Measurements from ENCODE around the gene NR6A1. TPM values are rescaled to one million over a fixed set of nuclear protein-coding genes. Genes with fewer than 3 reads are reported as not detected.

Gene NR6A1
- polyA plus RNA-seq, 2 of the 4 experiments (the other 2 are of a cell fraction), result 1.7 to 3.3 TPM

DNA sequence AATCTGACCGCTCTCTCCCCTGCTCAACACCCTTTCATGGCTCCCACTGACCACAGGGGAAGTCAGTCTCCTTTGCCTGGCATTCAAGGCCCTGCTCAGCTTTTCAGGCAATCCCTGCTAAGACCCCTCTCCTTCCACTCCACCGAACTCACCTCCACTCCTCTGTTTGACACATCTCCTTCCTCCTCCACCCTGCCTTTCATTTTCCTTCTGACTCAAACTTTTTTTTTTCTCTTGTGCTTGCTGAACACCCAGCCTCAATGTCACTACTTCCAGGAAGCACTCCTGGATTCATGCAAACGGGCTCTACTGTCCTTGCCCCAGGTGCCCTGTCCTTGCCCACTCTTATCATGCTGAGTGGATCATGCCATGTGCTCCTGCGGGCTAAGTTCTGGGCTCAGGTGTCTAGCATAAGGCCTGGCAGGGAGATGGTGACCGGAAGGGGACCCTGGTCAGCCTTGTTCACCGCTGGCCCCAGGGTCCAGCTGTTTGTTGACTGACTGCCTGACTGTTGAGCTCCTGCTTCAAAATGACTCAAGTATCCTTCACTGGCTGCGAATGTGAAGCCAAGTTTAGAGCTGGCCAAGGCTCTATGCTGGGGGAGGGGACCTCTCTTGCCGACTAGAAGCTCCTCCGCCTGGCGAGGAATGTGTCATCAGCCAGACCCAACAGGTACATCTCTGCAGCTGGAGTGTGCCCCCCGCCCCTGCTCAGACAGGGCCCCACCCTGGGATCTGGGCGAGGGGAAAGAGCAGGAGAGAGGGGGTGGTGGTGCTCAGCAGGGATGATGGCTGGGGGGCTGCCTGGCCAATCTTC lies 270.1 kb downstream of the NR6A1 start:
- no peak for TF ChIP-seq CBX8 (IDR thresholded peaks at IDR 0.05)
- no peak for TF ChIP-seq FOSL2 (IDR thresholded peaks at IDR 0.05)
- TF ChIP-seq FOSL2 (CRISPR knock-in tag; IDR thresholded peaks at IDR 0.05), result no peak
- peak; percentile 79 for TF ChIP-seq ZFP36 (IDR thresholded peaks at IDR 0.05; ENCODE audit: borderline replicate concordance, partially characterized antibody)
- no peak for TF ChIP-seq RCOR1 (IDR thresholded peaks at IDR 0.05; ENCODE audit: low read depth, low read length)
- no peak overlapping the region for H3K27ac ChIP-seq
- no peak overlapping the region for H3K4me3 ChIP-seq
- FAIRE-seq (no peak), ATAC-seq (no peak), DNase-seq (ENCODE audit: low read depth in 1 of 2, low spot score in 1 of 2) (no peak)
- 0 out of 3 replicates have a peak, but pooled peaks cover 3% of the 10 kb centered on the region for H3K4me1 ChIP-seq
- ChIA-PET CTCF (interaction anchor here (0.5 to 3.0 kb wide), 7 partner anchors 9 to 359 kb away, joined by 3 to 16 read pairs (median 3); no protein-coding TSS in a partner anchor), POLR2A (no interaction called here)
- WGBS (ENCODE audit: missing lambda C conversion rate), result 36% methylated on average over 10 of the region's 12 CpGs
- H3K4me2 ChIP-seq, result no peak overlapping the region
- no peaks in the 10 kb centered on the region for H3K9me3 ChIP-seq

DNA sequence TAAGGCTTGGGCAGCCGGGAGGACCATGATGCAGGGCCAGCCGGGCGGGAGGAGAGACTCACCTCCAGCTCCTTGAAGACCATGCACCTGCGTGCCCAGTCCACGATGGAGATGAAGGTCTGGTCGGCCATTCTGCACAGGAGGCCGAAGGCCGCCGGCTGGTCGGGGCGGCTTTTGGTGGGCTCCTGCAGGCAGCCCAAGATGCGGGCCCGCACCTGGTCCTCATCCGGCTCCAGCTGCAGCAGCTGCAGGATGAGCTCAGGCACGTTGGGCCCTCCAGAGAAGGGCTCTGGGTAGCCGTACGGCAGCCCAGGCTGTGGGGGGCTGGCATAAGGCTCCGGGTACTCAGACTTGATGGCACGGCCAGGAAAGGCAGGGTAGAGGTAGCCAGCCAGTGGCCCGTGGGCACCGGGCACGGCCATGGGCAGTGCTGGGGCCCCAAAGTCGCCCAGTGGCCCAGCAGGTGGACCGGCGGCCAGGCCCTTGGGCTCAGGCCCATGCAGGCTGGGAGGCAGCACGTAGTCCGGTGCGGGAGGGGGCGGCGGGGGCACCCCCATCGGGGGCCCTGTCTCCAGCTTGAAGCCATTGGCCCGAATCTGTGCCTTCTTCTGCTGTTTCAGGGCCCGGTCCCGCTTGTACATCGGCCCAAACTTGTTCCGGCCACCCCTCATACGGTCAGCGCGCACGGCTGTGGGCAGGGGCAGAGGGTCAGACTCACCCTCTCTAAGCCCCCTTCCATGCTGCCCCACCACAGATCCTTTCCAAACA lies 270.9 kb downstream of the NR6A1 start:
- 69% methylated on average over 25 of the region's 40 CpGs for WGBS (ENCODE audit: missing lambda C conversion rate)
- CTCF ChIA-PET, result interaction anchor here (0.5 to 1.3 kb wide), 4 partner anchors 10 to 360 kb away, joined by 3 to 4 read pairs (median 4); no protein-coding TSS in a partner anchor
- TF ChIP-seq, protein P1, sequence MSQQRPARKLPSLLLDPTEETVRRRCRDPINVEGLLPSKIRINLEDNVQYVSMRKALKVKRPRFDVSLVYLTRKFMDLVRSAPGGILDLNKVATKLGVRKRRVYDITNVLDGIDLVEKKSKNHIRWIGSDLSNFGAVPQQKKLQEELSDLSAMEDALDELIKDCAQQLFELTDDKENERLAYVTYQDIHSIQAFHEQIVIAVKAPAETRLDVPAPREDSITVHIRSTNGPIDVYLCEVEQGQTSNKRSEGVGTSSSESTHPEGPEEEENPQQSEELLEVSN (IDR thresholded peaks at IDR 0.05; ENCODE audit: borderline replicate concordance, low read depth), result no peak
- Histone ChIP-seq H3K27ac (no peak overlapping the region), H3K4me2 (no peak overlapping the region), H3K9me3 (no peaks in the 10 kb centered on the region), H3K4me3 (no peak overlapping the region), H3K4me1 (0 out of 3 replicates have a peak, but pooled peaks cover 3% of the 10 kb centered on the region)
- ATAC-seq (no peak), FAIRE-seq (no peak), DNase-seq (ENCODE audit: low read depth in 1 of 2, low spot score in 1 of 2) (no peak)
- POLR2A ChIA-PET, result no interaction called here

DNA sequence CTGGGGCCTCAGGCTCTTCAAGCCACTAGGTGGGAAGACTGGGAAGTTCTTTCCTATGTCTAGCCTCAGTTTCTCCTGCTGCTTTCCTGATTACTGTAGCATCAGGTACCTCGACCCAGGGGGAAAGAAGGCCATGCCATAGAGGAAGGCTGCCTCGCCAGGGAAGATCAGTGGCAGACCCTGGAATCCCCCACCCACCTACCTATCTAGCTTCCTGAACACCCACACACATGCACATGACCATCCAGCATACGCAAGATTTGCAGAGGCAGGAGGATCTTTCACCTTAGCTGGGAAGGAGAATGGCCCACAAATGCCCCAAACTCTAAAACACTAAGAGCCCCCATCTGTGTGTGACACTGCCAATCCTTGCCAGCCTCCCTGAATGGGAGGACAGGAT lies 271.9 kb downstream of the NR6A1 start:
- TF ChIP-seq HDAC2 (IDR thresholded peaks at IDR 0.05), result no peak
- no peak for TF ChIP-seq CEBPB (IDR thresholded peaks at IDR 0.05)
- no peak for TF ChIP-seq JUN (IDR thresholded peaks at IDR 0.05)
- Histone ChIP-seq H3K9me3 (no peaks in the 10 kb centered on the region), H3K27ac (no peak overlapping the region), H3K4me1 (0 out of 3 replicates have a peak, but pooled peaks cover under 1% of the 10 kb centered on the region), H3K4me2 (no peak overlapping the region), H3K4me3 (no peak overlapping the region)
- no peak for ATAC-seq
- 50% methylated on average over 3 of the region's 3 CpGs for WGBS (ENCODE audit: missing lambda C conversion rate)
- POLR2A ChIA-PET, result interaction anchor here (0.5 kb wide), 1 partner anchor 211 kb away, joined by 3 read pairs; no protein-coding TSS in a partner anchor
- DNase-seq (ENCODE audit: low read depth in 1 of 2, low spot score in 1 of 2), result no peak
- CTCF ChIA-PET, result interaction anchor here (1.1 to 1.3 kb wide), 2 partner anchors 19 to 38 kb away, joined by 4 read pairs; no protein-coding TSS in a partner anchor
- no peak for FAIRE-seq

DNA sequence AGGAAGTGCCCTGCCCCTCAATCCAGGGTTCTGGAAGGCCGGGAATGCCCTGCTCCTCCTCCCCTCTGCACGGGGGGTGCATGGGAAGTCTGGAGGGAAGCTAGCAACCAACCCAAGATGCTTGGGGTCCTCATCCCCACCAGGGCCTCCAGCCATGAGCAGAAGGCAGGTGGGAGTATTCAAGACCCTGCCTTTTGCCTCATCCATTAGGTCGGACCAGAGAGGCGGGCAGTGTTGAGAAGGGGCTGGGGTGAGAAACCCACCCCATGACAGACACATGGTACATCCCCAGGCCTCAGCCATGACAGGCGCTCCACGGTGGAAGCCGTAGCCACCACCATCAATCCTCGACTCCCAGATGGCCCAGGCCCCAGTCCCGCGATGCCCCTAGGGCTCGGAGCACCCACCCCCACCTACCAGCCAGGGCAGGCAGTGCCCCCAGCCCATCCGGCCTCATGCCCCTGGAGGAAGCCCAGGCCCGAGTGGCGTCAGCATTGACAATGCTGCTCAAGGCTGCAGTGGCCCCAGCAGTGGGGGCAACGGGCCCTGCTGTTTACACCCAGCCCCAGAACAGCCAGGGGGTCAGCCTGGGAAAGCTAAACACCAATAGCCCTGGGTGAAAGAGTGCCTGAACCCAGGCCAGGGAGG lies 272.5 kb downstream of the NR6A1 start:
- H3K4me3 ChIP-seq, result no peak overlapping the region
- H3K4me1 ChIP-seq, result no peaks in the 10 kb centered on the region
- H3K9me3 ChIP-seq, result no peaks in the 10 kb centered on the region
- ChIA-PET POLR2A (interaction anchor here (0.5 kb wide), 1 partner anchor 211 kb away, joined by 3 read pairs; no protein-coding TSS in a partner anchor), CTCF (interaction anchor here (0.8 to 1.3 kb wide), 3 partner anchors 12 to 18 kb away, joined by 3 to 4 read pairs (median 3); no protein-coding TSS in a partner anchor)
- ATAC-seq (no peak), FAIRE-seq (no peak), DNase-seq (ENCODE audit: low read depth in 1 of 2, low spot score in 1 of 2) (no peak)
- H3K4me2 ChIP-seq, result no peak overlapping the region
- no peak overlapping the region for H3K27ac ChIP-seq
- TF ChIP-seq JUN (IDR thresholded peaks at IDR 0.05), result no peak
- TF ChIP-seq POLR2A (IDR thresholded peaks at IDR 0.05; ENCODE audit: low read length), result no peak
- TF ChIP-seq FOXS1 (CRISPR knock-in tag; IDR thresholded peaks at IDR 0.05), result no peak
- no peak for TF ChIP-seq ZSCAN20 (CRISPR knock-in tag; IDR thresholded peaks at IDR 0.05)
- no peak for TF ChIP-seq HOXB13 (CRISPR knock-in tag; IDR thresholded peaks at IDR 0.05; ENCODE audit: low read depth)
- WGBS (ENCODE audit: missing lambda C conversion rate), result 67% methylated on average over 8 of the region's 15 CpGs

DNA sequence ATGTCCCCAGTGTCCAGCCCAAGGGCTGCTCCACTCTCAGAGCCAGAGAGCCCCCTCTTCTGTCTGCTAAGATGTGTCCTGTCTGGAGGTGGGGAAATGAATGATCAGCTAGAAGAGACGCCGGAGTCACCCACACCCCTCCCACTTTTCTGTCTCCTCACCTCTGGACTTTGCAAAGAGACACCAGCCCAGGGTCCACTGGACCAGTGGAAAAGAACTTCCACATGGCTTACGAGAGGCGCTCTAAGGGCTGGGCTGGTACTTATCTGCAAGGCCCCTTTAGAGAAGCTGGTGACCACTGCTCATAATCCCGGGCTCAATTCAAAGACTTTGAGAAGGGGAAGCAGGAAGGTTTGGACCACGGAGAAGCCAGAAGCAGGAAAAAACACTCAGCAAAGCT lies 273.1 kb downstream of the NR6A1 start:
- TF ChIP-seq MAFK (IDR thresholded peaks at IDR 0.05; ENCODE audit: partially characterized antibody), result no peak
- no peak for TF ChIP-seq ZSCAN20 (CRISPR knock-in tag; IDR thresholded peaks at IDR 0.05)
- no peak for TF ChIP-seq EHMT2 (IDR thresholded peaks at IDR 0.05; ENCODE audit: low read depth)
- no peak for TF ChIP-seq RARB (CRISPR knock-in tag; IDR thresholded peaks at IDR 0.05)
- TF ChIP-seq RFX5 (IDR thresholded peaks at IDR 0.05), result no peak
- TF ChIP-seq JUNB (IDR thresholded peaks at IDR 0.05), result no peak
- no peak for TF ChIP-seq FOSL2 (IDR thresholded peaks at IDR 0.05)
- no peak for TF ChIP-seq FOSL2 (CRISPR knock-in tag; IDR thresholded peaks at IDR 0.05)
- TF ChIP-seq, protein P2, sequence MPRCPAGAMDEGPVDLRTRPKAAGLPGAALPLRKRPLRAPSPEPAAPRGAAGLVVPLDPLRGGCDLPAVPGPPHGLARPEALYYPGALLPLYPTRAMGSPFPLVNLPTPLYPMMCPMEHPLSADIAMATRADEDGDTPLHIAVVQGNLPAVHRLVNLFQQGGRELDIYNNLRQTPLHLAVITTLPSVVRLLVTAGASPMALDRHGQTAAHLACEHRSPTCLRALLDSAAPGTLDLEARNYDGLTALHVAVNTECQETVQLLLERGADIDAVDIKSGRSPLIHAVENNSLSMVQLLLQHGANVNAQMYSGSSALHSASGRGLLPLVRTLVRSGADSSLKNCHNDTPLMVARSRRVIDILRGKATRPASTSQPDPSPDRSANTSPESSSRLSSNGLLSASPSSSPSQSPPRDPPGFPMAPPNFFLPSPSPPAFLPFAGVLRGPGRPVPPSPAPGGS (IDR thresholded peaks at IDR 0.05), result no peak
- TF ChIP-seq, protein P3, sequence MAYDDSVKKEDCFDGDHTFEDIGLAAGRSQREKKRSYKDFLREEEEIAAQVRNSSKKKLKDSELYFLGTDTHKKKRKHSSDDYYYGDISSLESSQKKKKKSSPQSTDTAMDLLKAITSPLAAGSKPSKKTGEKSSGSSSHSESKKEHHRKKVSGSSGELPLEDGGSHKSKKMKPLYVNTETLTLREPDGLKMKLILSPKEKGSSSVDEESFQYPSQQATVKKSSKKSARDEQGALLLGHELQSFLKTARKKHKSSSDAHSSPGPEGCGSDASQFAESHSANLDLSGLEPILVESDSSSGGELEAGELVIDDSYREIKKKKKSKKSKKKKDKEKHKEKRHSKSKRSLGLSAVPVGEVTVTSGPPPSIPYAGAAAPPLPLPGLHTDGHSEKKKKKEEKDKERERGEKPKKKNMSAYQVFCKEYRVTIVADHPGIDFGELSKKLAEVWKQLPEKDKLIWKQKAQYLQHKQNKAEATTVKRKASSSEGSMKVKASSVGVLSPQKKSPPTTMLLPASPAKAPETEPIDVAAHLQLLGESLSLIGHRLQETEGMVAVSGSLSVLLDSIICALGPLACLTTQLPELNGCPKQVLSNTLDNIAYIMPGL (CRISPR knock-in tag; IDR thresholded peaks at IDR 0.05; ENCODE audit: borderline replicate concordance), result no peak
- DNase-seq (ENCODE audit: low read depth in 1 of 2, low spot score in 1 of 2) (no peak), FAIRE-seq (no peak), ATAC-seq (no peak)
- 80% methylated on average over 5 of the region's 6 CpGs for WGBS (ENCODE audit: missing lambda C conversion rate)
- Histone ChIP-seq H3K9me3 (no peaks in the 10 kb centered on the region), H3K4me2 (no peak overlapping the region), H3K4me1 (no peaks in the 10 kb centered on the region), H3K4me3 (no peak overlapping the region), H3K27ac (no peak overlapping the region)
- ChIA-PET CTCF (interaction anchor here (0.8 to 1.5 kb wide), 4 partner anchors 8 to 17 kb away, joined by 3 to 4 read pairs (median 3); no protein-coding TSS in a partner anchor), POLR2A (no interaction called here)

All from A549 (cell line).